ENCODE measurements around the gene FCRL3.

Gene FCRL3

GRCh38 chr1:157682710-157683437, 17.7 kb downstream of the FCRL3 start:
- no peak for DNase-seq (ENCODE audit: low read depth in 2 of 2)

- no peak for DNase-seq (ENCODE audit: low read depth in 2 of 2)
These were observed 21.8 kb downstream of the FCRL3 start for GRCh38 chr1:157678721-157679120.

- no peak for DNase-seq (ENCODE audit: low read depth in 2 of 2)
These were observed 27.6 kb downstream of the FCRL3 start for GRCh38 chr1:157673008-157673407.

- no peak for DNase-seq (ENCODE audit: low read depth in 2 of 2)
These were observed 28.7 kb downstream of the FCRL3 start for GRCh38 chr1:157671895-157672294.

GRCh38 chr1:157659576-157660247, 40.9 kb downstream of the FCRL3 start:
- no peak for DNase-seq (ENCODE audit: low read depth in 2 of 2)

- no peak for DNase-seq (ENCODE audit: low read depth in 2 of 2)
These were observed 42.0 kb downstream of the FCRL3 start for GRCh38 chr1:157658571-157658970.

- no peak for DNase-seq (ENCODE audit: low read depth in 2 of 2)
These were observed 47.1 kb downstream of the FCRL3 start for GRCh38 chr1:157653494-157653873.

GRCh38 chr1:157652859-157653493, 47.6 kb downstream of the FCRL3 start:
- no peak for DNase-seq (ENCODE audit: low read depth in 2 of 2)

GRCh38 chr1:157648317-157648716, 52.3 kb downstream of the FCRL3 start:
- no peak for DNase-seq (ENCODE audit: low read depth in 2 of 2)

GRCh38 chr1:157646144-157646543, 54.4 kb downstream of the FCRL3 start:
- DNase-seq (ENCODE audit: low read depth in 2 of 2) = no peak

GRCh38 chr1:157641177-157641576, 59.4 kb downstream of the FCRL3 start:
- no peak for DNase-seq (ENCODE audit: low read depth in 2 of 2)

- no peak for DNase-seq (ENCODE audit: low read depth in 2 of 2)
These were observed 60.8 kb downstream of the FCRL3 start for GRCh38 chr1:157639800-157640199.

GRCh38 chr1:157628773-157629172, 71.8 kb downstream of the FCRL3 start:
- no peak for DNase-seq (ENCODE audit: low read depth in 2 of 2)
